HG02981 (cell line): Measurements from ENCODE around the gene AKR7A2.
A peak's percentile ranks its signal among the peaks of the same experiment; 100 is the strongest.

ENCODE experiments used
- ATAC-seq: cut with Tn5 transposase; IDR thresholded peaks from one replicate; pipeline ENCODE4 v1.9.1; 2021; ENCODE audit warnings: mild to moderate bottlenecking, moderate library complexity; ENCODE audit not compliant: unreplicated experiment

AKR7A2 gene

DNA sequence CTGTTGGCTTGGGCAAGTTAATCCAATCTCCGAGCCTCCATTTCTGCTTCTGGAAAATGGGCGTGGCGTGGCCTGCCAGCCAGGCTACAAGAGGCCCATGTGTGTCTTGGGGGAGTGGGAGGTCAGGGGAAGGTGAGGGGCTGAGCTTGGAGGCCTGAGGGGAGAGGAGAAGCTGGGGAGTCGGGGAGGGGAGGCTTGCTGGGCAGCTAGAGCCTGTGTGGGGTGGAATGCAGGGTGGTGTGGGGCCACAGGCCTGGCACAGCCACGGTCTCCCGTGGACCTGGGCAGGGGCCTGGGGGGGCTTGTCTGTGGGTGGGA is 14.8 kb upstream of the AKR7A2 start:
- ATAC-seq: no peak

DNA sequence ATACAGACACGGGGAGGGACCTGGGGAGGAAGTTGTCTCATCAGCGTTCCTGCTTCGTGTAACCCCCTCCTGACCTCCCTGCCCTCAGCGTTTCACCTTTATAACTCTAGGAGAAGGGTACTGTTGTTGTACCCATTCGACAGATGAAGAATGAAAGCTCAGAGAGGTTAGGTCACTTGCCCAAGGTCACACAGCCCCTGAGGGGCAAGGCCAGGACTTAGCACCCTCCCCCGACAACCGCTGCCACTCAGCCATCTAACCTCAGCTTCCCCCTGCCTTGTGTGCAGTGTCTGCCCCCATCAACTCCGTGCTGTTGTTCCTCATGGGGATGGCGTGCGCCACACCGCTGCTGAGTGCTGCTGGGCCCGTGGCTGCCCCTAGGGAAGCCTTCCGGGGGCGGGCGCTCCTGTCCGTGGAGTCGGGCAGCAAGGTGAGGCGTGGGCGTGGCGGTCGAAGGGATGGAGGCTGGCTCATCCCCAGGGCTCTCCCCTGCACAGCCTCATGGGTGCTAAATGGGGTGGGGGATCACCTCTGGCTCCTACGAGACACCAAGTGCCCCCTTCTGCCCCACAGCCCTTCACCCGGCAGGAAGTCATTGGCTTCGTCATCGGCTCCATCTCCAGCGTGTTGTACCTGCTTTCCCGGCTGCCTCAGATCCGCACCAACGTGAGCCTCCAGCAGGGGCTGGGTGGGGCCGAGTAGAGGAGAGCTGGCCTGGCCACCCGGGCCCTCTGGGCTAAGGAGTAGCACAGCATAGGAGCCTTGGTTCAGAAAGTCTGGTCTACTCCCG is 14.2 kb upstream of the AKR7A2 start:
- ATAC-seq: no peak

- ATAC-seq: no peak
Measured at GRCh38 chr1:19325368-19325957, 13.5 kb upstream of the AKR7A2 start.

- ATAC-seq: no peak
Measured at GRCh38 chr1:19324665-19324990, 12.7 kb upstream of the AKR7A2 start.

DNA sequence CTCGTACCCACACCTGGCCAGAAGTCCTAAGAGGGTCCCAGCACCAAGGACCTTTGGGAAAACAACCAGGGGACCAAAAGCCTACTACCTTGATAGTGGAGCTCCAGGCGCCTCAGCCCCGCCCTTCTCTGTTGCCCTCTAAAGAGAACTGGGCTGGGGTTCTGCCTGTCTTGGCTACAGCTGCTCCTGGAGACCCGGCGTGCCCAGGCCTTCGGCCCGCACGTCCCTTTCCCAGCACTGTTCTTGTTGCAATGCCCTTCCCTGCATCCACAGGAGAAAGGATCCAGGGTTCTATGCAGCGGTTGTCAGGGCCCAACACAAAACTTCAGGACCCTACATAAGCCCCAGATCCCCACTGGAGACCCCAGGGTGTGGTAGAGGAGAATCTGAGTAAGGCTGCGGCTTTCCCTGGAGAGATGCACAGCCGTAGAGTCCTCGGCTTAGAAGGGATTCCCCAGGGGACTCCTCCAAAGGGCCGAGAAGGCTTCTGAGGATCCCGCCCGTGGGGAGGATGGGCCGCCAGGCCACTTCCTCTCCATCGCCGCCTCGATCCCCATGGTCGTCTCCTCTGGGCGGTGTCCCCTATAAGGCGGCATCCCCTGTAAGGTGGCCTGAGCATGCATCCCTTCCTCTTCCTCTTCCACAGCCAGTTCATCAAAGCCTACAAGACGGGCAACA is 12.2 kb upstream of the AKR7A2 start:
- no peak for ATAC-seq

DNA sequence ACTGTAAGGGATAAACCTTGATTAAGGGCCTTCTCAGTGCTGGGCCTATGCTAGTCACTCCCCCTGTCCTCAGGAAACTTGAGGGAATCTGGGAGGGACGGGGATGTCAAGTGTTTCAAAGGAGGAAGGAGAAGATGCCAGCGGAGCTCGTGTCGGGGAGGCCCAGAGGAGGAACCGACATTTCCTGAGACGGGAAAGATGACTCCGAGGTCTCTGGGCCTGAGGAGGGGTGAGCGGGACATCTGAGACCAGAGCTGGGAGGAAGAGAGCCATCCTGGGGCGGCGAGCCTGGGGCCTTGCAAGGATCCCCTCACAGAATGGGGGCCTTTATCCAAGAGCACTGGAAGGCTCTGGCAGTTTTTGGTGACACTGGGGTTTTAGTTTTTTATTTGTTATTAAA is 10.5 kb upstream of the AKR7A2 start:
- no peak for ATAC-seq

GRCh38 chr1:19321071-19321470 is 9.1 kb upstream of the AKR7A2 start:
- no peak for ATAC-seq

DNA sequence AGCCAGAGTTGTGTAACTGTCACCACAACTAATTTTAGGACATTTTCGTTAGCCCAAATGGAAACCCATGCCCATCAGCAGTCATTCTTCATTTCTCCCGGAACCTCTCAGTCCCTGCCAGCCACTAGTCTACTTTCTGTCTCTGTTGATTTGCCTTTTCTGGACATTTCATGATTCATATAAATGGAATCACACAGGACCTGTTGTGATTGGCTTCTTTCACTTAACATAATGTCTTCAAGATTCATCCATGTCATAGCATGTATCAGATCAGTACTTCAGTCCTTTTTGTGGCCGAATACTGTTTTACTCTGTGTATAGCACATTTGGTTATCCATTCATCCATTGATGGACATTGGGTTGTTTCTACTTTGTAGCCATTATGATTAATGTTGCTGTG is 7.3 kb upstream of the AKR7A2 start:
- ATAC-seq: no peak

DNA sequence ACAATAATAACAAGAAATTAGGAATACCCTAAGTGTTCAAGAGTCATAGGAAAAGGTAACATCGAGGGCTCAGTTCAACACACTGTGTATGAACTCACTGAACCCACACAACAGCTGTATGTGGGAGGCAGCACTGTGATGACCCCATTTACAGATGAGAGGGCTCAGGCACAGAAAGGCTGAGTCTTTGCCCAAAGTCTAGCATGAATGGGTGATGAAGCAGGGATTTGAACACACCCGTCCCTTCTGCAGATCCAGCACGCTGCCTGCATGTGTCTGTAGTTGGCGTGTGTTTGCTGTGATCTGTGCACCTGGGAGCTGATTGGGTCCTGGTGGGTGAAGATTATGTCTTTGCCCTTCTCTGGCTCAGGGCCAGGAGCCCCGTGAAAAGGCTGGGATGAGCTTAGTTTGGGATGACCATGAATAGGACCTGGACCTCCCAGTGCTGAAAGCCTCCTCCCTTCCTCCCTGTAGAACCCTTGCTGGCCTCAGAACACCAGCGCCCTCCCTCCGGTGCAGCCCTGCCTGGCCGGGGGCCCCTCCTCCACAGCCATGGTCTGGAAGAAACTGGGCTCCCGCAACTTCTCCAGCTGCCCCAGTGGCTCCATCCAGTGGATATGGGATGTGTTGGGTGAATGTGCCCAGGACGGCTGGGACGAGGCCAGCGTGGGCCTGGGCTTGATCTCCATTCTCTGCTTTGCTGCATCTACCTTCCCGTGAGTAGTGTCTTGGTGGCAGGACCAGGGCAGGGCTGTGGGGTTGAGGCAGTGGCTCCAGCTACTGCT is 5.4 kb upstream of the AKR7A2 start:
- ATAC-seq: no peak

GRCh38 chr1:19315378-19316198 is 3.6 kb upstream of the AKR7A2 start:
- peak; percentile 40 for ATAC-seq

- no peak for ATAC-seq
Measured at GRCh38 chr1:19313961-19314882, 2.3 kb upstream of the AKR7A2 start.

DNA sequence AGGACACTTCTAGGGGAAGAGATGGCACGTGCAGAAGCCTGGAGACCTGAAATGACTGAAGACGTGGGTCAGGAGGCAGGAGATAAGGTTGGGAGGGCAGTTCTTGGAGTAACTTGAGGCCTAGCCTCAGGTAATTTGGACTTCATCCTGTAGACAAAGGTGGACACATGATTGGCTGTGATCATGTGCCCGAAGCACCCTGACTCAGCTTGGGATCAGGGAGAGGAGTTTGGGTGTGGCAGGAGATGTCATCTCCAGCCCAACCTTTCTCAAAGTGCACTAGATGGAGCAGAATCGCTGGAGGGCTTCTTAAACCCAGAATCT is 1.7 kb upstream of the AKR7A2 start:
- no peak for ATAC-seq

DNA sequence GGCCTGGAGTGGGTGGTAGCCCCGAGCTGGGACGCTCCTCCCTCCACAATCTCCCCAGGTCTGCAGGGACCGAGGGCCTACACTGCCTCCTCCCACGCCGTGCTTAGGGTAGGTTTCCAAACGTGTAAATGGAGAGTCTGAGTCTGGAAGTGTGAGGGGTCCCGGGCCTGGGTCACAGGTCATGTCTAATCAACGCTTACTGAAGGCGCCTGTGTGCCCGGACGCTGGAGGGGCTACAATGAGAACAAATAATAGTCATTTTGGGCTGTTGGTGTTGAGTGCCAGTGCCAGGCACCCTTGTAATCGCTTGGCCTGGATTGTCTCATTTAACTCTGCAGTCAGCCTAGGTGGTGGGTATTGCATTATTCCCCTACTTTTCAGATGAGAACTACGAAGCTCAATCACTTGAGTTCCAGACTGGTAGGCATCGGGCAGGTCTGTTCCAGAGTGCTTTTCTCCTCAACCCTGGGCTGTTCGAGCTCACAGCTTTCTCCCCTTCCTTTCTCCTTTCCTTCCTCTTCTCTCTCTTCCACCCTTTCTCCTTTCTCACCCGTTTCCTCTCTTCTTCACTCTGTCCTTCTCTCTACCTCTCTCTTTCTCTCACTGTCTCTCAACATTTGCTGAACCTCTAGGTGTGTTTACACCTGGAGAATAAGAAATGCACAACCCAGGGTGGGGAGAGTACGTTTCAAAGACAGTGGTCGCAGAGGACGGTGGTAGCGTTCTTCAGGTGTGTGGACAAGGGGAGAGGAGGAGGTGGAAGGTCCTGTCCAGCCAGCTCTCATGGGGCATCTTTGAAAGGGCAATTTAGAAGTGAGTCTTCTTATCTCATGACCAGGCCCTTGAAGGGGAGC is 1.1 kb upstream of the AKR7A2 start:
- no peak for ATAC-seq

DNA sequence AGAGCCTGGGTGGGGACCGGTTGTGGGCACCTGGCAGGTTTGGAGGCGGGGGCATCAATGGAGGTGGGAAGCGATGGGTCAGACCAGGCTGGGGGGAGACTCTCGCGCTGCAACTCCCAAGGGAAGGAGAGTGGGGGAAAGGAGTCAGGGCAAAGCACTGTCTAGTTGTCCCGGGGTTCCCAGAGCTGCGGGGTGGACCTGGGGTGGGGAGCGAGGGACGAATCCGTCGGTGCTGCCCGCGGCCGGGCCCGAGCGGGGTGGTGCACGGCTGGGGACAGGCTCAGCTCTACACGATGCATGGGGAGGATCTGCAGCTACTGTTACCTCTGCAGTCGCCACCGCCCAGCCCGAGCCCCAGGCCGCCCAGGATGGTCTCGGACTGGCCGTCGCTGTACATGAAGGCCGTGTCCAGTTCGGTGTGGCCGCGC is 427 bp downstream of the AKR7A2 start:
- ATAC-seq: no peak

- ATAC-seq: no peak
Measured at GRCh38 chr1:19310720-19311502, 1.0 kb downstream of the AKR7A2 start.

DNA sequence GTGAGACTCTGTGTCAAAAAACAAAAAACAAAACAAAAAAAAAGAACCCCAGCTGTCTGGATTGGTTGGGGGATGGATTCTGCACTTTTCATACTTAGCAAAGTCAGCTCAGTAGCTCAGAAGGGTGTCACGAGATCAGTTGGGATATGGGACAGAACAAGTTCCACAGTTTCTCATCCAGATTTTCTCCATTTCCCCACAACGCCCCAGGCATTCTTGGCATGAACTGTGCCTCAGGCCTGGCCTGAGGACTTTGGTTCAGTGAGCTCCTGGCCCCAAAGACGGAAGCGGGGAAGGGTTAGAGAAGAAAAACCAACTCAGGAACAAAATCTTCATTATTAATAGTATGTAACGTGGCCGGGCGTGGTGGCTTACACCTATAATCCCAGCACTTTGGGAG is 1.9 kb downstream of the AKR7A2 start:
- ATAC-seq: no peak

DNA sequence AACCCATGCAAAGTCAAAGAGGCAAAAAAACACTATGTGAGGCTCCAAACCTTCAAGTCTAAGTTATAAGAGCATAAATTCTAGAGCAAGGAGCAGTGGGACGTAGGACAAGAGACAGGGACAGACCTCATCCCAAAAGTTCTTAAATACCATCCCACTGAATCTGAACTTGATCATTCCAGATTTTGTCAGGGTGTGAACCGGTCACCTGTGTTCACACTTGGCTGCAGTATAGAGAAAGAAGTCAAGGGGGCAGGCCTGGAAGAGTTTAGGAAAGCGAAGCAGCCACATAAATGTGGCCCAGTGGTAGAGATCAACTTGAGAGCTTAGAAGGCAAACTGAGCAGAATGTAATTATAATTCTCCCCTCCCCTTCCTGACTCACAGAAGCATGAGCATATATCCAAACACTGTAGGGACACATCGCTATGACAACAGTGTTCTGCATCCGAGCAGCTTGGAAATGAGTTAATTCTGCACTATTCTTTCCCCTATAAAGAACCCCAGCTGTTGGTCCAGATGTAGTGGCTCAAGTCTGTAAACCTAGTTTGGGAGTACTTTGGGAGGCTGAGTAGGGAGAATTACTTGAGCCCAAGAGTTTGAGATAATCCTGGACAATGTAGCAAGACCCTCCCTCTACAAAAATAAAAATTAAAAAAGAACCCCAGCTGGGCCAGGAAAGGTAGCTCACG is 2.7 kb downstream of the AKR7A2 start:
- no peak for ATAC-seq

GRCh38 chr1:19308509-19308907 is 3.4 kb downstream of the AKR7A2 start:
- no peak for ATAC-seq
